T-helper 22 cell (primary cell): Measurements from ENCODE around the gene SLC22A13.
"Not testable (repeated sequence)": the region's sequence is repeated elsewhere in the genome, so short reads cannot be mapped to it uniquely, and the experiment has no call there.

Source experiments
- DNase-seq: peaks from one replicate; pipeline ENCODE4 v3.0.0-alpha.2; 2020; ENCODE audit warnings: low read depth

The SLC22A13 gene

DNA sequence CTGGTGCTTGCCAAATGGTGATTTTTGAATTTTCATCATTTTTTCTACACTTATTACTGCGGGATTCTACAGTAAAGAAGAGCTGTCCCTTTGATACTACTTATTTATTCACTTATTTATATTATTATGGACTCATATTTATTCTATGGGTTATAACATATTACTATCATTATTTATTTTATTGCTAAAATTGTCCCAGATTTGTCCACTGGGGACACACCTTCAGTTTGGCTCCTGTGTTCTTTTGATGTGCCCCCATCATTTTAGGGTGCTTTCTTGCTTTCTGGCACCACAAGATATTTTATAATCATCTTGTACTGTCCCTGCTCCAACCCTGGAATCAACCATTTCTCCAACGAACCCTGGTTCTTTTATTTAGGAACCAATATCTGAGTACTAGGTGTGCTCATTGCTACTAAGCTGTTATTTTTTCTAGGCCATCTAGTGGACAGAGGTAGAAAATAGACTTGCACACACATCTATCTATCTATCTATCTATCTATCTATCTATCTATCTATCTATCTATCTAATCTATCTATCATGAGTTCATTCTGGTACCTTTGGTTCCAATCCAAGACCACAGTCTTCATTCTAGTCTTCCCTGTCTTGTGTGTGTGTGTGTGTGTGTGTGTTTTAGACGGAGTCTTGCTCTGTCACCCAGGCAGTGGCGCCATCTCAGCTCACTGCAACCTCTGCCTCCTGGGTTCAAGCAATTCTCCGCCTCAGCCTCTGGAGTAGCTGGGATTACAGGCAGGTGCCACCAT, 32.5 kb downstream of the SLC22A13 start:
- DNase-seq, result no peak

DNA sequence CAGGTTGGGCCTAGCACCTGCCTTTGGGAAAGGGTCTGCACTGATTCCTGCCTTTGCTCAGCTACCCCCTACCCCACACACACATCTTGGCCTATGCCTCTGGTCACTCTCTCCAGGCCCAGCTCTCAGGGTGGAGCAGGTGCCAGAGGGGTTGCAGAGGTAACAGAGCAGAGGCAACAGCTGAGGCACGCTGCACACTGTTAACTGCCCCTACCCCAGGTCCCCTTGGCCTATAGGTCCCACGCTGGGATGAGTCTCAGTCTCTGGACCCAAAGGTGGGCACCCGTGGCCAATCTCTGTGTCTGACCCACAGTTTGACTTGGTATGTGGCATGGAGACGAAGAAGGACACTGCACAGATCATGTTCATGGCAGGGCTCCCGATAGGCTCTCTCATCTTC, 41.3 kb downstream of the SLC22A13 start:
- DNase-seq, result no peak

DNA sequence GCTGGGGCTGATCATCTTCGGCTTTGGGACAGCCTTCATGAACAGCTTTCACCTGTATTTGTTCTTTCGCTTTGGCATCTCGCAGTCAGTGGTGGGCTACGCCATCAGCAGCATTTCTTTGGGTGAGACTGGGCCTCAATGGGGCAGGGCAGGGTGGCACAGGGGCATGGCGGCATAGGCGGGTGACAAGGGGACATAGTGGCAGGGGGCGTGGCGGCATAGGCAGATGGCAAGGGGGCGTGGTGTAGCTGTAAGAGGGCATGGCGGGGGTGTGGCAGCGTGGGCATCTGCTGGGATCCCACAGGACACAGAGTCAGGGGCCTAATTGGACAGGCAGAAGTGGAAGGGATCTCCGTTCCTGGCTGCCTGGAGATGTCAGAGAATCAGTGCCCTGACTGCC, 42.0 kb downstream of the SLC22A13 start:
- DNase-seq, result no peak

DNA sequence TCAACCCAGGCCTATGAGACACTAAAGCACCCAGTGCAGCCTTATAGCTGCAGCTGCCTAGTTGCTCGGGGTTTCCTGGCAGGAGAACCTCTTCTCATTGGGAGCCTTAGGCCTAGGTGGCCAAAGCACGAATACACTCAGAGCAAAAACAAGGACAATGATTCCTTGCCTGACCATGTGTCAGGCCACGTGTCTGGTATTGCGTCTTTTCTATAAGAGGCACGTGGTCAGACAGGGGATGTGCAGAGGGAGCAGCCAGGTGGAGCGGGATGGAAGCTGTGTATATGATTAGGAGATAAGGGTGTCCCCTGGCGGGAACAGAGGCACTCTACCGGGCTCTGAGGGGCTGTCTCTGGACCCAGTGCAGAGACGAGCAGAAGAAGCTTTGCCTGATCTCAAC, 42.8 kb downstream of the SLC22A13 start:
- no peak for DNase-seq

DNA sequence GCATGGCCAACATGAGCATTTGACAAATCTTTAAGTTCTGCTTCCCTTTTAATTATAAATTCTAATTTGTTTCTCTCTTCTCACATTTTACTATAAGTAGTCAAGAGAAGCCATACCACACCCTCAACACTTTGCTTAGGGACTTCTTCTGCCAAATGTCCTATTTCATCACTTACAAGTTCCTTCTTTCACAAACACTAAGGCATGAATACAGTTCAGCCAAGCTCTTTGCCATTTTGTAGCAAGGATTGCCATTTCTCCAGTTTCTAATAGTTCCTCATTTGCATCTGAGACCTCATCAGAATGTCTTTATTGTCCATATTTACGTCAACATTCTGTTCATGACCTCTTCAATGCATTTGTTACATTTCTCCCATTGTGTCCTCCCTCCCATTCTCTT, 45.9 kb downstream of the SLC22A13 start:
- DNase-seq, result no peak

DNA sequence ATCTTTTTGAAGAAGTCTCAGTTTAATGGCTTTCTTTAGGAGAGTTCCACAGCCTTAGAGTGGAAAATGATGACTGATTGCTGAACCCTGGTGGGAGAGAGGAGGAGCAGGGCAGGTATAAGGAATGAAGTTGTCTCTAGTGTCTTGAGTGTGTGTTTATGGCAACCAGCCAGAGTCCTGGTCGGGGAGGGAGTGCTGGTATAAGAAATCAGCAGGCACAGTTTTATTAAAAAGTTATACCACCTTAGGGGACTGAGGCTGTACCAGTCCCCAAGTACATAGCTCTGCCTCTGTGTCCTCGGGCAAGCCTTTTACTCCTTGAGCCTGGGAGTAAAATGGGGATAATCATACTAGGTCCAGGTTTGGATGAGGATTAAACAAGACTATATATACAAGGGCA, 46.3 kb downstream of the SLC22A13 start:
- DNase-seq, result no peak

DNA sequence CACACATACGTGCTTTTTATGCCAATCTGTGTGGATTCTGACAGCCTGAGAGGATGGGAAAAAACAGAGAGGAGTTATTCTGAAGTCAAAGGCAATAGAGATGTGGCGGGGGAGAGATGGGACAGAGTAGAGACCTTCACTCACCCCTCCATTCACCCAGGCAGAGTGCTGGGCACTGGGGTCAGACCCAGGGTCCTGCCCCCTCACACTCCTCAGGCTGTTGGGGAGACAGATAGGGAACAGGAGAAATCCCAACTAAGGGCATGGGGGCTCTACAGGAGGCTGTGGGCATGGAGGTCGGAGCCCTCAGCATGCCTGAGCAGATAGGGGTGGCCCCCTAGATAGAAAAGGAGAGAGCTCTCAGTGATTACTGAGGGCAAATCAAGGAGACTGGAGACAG, 46.7 kb downstream of the SLC22A13 start:
- DNase-seq, result no peak

DNA sequence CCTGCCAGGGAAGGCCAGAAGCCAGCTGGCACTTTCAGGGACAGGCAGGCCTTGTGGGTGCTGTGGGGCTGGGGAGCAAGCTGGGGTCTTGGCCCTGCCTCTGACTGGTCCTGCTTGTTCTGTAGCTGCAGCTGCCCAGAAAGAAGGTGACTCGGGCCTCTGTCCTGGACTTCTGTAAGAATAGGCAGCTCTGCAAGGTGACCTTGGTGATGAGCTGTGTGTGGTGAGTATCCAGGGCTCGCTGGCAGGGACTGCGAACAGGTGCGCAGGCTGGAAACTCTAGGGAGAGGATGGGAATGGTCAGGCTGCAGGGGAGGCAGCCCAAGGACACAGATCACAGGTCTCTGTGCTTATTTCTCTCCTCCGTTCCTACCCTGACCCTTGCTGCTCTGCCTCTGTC, 47.7 kb downstream of the SLC22A13 start:
- no peak for DNase-seq

DNA sequence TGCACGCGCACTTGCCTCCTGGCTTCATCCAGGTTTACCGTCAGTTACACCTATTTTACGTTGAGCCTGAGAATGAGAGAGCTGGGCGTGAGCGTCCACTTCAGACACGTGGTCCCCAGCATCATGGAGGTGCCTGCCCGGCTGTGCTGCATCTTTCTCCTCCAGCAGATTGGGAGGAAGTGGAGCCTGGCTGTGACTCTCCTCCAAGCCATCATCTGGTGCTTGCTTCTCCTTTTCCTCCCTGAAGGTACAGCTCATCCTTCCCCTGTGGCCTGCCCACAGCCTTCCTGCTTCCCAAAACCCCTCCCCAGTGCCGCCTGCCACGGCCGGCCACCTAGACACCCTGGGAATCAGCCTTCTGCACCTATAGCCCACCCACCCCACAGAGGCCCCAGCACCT, 48.1 kb downstream of the SLC22A13 start:
- DNase-seq, result no peak

DNA sequence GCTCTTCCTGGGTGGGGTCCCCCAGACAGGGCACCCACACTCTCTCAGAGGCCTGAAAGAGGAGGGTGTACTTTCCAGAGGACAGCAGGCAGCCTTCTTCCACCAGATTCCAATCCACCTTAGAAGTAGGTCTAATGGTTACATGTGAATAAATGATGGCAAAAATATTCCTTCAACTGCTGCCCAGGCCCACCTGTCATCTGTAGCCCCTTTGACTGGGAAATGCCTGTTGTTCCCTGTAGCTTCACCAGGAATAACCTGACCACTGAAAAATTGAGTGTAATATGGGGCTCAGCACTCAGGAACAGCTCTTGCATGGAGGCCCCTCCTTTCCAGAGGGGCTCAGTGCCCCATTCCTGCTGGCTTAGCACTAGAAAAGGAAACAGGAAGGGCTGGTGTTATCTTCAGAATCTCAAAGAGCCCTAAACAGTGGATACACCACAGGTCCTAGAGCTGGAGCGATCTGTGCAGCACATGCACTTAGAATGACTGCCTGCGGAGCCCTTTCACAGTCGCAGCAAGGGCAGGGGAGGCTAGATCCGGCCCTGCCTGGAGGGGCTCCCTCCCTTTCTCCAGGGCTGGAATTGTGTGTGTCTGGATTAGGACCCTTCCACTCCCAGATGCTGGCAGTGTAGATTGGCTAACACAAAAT, 48.6 kb downstream of the SLC22A13 start:
- DNase-seq, result no peak

DNA sequence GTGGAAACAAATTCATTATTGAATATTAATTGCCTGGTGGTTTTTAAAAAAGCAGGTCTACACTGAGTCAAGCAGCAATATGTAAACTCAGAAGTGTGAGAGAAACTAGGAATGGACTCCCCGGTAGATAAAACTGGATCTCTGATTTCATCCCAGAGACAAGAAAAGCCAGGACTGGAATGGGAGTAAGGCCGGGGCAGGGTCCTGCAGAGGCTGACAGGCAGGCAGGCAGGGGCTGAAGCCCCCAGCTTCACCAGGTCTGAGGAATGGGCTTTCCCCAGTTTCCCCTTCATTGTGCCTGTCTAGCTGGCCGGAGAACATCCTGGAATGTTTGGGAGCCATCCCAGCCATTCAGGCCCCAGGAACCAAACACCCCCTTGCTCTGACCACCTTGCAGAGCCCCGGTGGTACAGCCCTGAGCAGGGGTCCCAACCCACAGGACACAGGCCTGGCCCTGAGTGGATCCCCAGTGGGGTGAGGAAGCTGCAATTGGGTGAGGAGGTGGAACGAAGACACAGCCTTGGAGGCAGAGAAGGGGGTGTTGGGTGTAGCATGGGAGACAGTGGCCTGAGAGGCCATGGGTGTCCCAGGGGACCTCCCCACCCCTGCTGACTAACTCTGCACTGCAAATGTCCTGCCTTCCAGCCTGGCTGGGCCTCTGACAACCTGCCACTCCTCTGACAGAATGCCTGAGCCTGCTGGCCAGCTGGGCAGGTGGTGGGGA, 49.3 kb downstream of the SLC22A13 start:
- no peak for DNase-seq

DNA sequence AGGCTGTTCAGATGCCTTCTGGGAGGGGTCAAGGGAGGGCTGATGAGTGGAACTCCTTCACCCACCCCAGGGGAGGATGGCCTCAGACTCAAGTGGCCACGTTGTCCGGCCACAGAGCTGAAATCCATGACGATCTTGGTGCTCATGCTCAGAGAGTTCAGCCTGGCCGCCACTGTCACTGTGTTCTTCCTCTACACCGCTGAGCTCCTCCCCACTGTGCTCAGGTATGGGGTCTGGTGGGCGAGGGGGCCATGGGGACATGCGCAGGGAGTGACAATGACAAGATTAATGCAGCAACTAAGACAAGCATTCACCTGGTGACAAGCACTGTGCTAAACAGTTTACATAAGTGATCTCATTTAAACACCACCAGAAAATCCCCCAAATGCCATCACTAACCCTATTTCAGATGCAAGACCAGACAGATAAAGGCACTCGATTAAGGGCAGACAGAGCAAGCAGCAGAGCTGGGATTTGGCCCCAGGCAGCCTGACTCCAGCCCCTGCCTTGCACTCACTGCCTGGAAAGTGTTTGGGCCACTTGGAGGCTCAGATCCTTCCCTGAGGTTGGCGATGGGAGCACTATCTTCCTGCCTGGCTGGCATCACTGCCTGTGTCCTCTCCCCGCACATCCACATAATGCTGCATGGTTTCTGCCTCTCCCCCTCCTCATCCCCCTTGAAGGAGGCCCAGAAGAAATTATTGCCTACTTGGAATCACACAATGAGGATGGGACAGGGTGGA, 50.0 kb downstream of the SLC22A13 start:
- DNase-seq, result no peak

DNA sequence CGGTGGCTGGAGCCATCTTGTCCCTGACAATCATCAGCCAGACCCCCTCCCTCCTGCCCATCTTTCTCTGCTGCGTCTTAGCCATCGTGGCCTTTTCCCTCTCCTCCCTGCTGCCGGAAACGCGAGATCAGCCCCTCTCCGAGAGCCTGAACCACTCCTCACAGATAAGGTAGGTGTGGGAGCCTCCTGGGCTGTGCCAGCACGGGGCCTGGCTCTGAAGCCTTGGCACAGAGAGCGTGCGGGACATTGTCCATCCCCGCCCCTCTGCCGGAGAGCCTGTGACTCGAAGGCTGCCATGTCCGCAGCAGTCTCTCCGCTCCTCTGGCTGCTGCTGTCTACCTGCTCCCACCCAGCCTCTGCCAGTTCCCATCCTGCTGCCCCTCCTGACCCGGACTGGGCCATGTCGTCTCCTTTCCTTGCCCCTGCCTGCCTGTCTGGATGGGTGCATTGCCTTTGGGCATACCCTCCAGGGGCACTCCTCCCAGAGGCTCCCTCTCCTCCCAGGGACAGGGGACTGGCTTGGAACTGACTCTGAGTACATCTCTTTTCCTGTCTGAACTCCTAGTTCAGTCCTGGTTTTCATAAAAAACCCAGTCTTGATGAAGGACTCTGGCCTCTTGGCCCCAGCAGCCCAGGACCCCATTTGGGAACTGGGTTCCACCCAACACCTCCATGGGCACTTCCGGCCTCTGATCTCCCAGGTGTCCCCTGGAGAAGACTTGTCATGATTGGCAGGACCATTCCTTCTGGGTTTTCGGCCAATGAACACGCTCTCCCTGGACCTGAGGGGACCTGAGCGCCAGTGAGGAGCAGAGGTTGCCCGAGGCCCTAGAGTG, 51.0 kb downstream of the SLC22A13 start:
- DNase-seq, result no peak

DNA sequence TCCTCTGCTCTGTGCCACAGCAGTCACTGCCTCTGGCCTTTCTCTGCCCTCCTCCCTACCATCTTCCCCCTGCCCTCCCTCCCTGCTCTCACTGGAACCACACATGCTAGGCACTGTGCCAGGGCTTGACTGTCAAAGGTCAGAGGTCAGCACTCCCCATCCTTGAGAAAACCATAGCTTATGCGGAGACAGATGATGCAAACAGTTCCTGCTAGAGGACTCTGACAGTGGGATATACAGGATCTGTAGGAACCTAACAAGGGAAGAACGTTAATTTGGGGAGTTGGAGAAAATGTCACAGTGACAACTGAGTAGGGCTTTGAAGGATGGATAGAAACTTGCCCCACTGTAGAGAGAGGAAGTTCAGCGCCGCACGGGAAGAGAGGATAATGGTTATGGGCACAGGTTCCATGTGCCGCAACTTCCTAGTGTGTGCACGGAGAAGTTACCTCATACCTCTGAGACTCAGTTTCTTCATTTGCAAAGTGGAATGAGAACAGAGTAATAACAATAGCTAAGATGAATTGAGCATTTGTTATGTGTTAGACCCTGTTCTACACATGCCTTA, 51.7 kb downstream of the SLC22A13 start:
- no peak for DNase-seq

DNA sequence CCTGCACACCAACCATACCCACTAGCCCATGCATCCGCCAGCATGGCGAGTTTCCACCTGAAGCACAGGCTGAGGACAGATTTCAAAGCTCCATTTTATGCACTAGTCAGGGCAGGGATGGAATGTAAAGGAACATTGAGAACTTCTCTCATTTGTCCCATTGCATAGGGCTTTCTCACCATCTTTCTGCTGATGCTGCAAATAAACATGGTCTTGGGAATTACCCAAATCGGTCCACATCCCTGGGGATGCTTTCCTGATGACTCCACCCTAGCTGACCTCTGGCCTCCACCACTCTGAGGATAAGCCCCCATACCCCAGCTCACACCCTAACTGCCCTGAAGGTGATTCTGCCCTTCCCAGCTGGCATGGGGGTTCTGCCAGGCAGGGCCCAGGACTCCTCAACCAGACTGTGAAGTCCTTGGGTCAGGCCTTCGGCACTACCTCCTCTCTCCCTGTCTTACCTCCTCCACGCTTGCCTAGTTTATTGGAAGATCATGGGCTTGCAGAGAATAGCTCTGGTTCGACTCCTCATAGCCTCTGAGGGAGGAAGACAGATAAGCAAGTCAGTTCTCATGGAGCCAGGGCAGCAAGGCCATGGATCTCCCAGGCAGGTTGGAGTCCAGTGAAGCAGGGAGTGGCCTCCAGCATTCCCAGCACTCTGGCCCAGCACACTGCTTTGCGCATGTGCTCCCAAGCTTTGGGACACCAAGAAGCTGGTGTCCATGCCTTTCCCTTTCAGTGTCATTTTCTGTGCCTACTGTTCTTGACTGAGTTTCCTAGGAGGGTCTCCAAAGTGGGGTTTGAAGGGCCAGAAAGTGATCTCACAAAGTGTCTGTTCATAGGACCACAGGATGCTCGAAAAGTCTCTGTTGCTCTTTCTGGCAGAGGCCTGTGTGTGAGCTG, 53.4 kb downstream of the SLC22A13 start:
- DNase-seq, result no peak

DNA sequence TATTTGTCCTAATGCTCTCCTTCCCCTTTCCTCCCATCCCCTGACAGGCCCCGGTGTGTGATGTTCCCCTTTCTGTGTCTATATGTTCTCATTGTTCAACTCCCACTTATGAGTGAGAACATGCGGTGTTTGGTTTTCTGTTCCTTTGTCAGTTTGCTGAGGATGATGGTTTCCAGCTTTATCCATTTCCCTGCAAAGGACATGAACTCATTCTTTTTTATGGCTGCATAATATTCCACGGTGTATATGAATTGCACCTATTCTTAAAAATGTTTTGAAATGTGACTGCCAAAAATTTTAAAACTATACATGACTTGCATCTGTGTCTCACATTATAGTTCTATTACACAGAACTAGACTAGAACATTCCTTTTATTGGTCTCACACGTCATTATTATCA, 55.0 kb downstream of the SLC22A13 start:
- DNase-seq, result not testable (repeated sequence)

DNA sequence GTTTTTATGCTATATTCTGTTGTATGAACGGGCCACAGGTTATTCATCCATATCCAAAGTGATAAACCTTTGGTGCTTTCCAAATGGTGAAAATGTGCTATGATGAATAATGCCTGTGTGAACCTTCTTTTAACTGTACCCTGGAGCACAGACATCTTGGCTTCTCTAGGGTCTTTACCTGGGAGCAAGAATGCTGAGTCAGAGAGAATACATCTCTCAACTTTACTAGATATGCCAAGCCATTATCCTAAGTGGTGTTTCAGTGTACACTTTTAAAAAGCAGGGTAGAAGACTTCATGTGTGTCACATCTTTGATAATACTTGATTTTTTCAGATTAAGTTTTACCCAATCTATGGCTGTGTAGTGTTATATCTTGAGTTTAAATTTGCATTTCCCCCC, 57.4 kb downstream of the SLC22A13 start:
- DNase-seq, result no peak

DNA sequence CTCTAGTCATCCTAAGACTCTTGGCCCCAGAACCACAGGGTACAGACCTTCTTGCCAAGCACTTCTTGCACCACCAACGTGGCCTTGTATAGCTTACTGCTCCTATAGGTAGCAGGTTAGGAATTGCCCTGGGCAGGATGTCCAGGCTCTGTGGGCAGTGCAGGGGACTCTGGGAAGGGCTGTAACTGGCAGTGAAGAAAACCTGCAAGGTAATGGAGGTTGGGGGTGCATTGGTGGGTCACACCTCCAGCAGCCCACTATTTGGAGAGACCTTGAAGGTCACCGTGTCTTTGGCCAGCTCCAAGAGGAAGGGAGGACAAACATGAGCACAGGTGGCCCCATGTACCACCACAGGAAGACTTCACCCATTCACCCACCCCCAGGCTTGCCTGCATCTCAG, 59.6 kb downstream of the SLC22A13 start:
- DNase-seq, result no peak

DNA sequence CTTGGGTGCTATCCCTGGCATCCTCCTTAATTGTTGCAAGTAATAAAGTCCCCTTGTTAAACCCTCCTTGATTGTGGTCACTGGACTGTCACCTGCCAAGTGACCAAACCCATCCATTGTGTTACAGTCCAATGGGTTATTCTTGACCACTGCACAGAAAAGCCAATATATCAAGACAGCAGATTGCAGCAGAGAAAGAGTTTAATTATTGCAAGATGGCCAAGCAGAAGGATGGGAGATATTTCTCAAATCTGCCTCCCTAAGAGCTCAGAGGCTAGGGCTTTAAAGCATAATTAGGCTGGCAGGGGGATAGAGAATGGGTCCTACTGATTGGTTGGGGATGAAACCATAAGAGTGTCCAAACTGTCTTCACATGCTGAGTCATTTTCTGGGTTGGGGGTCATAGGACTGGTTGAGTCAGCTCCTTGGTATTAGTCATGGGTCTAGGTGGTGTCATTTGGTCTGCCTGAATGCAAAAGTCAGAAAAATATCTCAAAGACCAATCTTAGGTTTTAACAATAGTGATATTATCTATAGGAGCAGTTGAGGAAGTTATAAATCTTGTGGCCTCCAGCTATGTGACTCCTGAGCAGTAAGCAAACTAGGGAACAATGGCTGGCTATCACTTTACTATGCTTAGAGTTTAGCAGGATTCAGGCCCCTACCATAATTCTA, 61.9 kb downstream of the SLC22A13 start:
- no peak for DNase-seq
